Hippocampal formation (tissue), 2 donors: Measurements from ENCODE around the gene FBXO4.

ENCODE experiments used
- DNase-seq, 2 donors: peaks; one replicate each; lab custom pipeline; 2025; lab: John Stamatoyannopoulos, UW

The FBXO4 gene, protein sequence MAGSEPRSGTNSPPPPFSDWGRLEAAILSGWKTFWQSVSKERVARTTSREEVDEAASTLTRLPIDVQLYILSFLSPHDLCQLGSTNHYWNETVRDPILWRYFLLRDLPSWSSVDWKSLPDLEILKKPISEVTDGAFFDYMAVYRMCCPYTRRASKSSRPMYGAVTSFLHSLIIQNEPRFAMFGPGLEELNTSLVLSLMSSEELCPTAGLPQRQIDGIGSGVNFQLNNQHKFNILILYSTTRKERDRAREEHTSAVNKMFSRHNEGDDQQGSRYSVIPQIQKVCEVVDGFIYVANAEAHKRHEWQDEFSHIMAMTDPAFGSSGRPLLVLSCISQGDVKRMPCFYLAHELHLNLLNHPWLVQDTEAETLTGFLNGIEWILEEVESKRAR

DNA sequence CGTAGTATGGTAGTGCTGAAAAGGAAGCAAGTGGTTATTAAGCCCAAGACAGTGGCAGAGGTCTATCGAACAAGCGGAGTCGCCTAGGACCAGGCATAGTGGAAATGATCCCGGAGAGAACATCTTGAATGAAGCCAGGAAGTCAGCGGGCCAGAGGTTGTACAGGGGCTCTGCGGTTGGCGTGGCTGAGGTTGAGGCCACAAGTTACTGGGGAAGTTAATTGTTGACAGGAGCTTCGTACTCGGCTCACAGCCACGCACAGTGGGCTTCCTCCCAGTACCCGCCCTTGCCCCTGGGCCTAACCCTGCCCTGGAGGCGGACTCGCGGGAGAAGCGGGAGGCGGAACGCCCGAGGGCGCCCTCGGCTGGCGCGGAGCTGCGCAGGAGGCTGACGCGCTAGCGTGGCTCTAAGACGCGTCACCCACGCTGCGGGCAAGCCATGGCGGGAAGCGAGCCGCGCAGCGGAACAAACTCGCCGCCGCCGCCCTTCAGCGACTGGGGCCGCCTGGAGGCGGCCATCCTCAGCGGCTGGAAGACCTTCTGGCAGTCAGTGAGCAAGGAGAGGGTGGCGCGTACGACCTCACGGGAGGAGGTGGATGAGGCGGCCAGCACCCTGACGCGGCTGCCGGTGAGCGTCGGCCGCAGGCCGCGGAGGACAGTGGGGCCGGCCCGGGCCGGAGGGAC lies at the start of gene FBXO4:
Gene FBXO4, plus strand, starts transcription at position 410 of the 683 bp plus-strand sequence. Its CDS starts 29 bp downstream, at position 439.
- DNase-seq: peak; percentile 76 to 79

DNA sequence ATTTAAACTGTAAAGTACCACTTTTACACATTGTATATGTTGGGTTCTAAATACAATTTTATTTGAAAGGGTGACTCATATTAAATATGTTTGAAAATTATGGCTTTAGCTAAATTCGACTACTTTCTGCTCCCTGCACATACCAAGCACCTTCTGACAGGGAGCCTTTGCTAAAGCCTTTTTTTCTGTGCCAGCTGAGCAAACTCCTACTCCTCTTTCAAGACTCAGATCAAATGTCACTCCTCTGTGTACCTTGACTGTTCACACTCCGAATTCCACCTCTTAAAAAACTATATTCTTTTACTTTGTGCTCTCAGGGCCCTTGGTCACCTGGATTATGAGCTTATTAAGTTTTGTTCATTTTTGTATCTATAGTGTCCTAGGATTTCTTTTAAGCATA lies 48.4 kb upstream of the FBXO4 start:
- no peak for DNase-seq

DNA sequence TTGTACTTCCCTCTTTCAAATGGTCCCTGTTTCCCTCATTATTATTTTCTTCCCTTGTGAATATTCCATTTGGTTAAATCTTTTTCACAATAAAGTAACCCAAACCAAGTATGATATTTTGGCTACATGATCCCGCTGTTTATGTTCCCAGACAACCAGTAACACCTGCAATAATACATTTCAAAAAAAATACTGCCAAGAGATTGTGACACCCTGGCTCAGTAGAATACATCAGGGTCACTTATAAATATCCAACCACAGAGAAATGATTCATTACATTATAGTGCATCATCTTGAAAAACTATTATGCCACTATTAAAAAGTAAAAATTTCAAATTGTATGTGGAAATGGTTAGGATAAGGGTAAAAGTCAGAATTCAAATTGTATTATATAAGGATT lies 47.7 kb upstream of the FBXO4 start:
- DNase-seq: no peak

DNA sequence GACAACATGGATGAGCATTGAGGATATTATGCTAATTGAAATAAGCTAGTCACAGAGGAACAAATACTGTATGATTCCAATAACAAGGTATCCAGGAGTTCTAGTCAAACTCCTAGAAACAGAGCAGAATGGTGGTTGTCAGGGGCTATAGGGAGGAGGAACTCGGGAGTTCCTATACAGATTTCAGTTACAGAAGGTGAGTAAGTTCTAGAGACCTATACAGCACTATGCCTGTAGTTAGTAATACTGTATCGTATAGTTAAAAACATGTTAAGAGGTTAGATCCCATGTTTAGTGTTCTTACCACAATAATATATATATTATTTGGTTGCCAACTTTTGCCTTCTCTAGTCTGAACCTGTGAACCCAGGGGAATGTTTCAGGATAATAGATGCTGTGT lies 46.9 kb upstream of the FBXO4 start:
- DNase-seq: no peak

DNA sequence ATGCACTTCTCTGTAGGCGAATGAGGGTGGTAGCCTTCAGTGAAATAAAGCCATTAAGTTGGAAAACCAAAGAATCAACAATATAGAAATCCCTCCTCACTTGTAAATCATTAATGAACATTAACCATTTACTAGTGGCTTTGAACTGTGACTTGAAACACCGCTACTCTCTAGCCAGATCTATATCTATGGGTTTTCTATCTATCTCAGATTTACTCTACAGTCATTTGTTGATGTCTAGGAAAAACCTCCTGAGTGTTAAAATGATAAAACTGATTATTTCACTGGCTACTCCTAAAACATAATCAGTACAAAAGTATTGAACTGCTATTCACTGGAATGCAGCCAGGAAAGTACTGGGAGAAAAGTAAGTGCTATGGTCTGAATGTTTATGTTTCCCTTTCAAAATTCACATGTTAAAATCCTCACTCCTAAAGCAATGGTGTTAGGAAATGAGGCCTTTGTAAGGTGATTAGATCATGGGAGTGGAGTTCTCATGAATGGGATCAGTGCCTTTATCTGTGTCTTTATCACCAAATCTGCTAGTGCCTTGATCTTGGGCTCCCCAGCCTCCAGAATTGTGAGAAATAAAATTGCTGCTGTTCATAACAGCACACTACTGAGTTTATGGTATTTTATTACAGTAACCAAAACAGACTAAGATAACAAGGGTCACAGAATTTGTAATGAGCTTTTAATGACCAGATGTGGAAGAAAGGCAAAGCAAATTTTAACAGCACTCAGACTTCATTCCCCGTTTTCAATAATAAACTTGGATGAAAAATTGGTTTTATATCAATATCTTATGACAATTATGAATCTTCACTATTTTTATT lies 46.2 kb upstream of the FBXO4 start:
- DNase-seq: no peak

DNA sequence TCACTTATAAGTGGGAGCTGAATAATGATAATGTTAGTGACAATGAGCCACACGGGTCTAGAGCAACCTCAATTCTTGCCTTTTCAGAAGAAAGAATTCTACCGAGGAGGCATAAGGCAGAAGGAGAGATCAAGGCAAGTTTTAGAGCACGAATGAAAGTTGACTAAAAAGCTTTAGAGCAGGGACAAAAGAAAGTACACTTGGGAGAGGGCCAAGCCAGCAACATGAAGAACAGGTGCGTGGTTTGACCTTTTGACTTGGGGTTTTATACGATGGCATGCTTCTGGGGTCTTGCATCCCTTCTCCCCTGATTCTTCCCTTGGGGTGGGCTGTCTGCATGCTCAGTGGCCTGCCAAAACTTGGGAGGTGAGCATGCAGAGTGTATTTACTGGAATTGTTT lies 42.3 kb upstream of the FBXO4 start:
- DNase-seq: no peak

DNA sequence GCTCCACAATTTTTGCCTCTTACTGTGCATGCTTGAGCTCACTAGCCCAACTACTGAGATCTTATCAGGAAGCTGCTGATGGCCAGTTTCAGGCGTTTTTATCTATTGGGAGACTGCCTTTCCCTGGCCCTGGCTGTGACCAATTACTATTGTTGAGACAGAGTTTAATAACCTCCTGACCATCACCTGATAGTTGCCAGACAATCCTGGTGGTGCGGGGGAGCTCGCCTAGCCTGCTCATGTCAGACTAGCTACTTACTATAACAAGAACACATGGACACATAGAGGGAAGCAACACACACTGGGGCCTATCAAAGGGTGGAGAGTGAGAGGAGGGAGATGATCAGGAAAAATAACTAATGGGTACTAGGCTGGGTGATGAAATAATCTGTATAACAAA lies 41.8 kb upstream of the FBXO4 start:
- DNase-seq: no peak

DNA sequence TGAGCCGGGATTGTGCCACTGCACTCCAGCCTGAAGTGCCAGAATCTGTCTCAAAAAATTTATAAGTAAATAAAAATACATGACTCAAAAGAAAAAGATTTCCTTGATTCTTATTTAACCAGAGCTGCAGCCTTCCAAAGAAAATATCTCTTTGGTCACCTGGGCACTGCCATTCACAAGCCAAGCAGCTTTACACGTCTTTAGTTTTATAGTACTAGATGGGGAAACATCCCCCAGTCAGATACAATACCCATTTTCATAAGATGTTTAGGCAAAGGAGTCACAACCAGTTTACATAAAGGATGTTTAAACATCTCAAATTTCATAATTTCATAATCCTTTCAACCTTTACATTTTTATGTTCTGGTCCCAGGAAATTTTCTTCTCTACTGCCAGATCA lies 41.1 kb upstream of the FBXO4 start:
- DNase-seq: no peak

DNA sequence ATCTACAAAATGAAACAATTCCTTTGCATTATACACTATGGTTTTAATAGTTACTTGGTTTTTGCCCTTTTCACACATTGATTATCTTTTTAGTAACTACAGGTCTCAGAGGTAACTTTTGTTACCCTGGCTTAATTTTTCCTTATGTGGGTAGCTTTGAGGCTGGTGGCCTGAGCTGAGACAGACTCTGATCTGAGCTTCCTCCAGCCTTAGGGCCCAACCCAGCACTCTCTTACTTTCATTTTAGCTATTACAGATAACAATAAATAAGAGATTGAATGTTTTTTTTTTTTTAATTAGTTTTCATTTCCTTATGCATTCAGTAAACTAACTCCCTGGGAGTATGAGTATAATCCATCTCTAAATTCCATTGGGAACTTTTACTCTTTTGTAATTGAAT lies 39.8 kb upstream of the FBXO4 start:
- no peak for DNase-seq

DNA sequence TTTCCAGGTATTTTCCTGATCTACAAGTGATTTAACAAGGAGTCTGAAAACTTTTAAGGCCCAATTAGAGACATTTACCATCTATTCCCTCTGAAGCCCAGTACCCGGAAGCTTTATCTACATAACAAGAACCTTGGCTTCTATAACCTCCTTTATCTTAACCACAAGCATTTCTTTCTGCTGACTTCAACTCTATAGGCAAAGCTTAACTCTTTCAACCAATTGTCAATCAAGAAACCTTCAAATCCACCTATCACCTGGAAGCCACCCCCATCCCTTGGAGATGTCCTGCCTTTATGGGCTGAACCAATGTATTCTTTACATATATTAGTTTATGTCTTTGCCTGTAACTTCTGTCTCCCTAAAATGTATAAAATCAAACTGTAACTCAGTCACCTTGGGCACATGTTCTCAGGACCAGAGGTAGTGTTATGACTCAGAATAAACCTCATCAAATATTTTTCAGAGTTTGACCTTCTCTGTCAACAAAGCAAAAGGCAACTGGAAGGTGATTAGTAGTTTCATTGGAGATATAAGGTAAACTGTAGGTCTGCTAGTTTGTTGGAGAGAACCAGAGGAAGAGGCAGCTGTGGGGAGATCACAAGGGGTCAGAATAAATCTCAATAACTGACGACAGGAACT lies 33.9 kb upstream of the FBXO4 start:
- DNase-seq: no peak

DNA sequence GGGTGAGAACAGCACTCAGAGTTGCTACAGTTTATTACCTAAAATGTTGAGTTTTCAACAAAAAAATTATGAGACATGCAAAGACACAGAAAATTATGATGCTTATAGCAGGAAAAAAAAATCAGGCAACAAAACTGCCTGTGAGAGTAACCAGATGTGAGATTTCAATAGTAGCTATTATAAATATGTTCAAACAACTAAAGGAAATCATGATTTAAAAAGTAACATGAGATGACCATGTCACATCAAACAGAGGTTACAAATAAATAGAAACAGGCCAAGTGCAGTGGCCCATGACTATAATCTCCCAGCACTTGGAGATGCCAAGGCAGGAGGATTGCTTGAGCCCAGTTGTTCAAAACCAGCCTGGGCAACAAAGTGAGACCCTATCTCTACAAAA lies 33.0 kb upstream of the FBXO4 start:
- DNase-seq: no peak

DNA sequence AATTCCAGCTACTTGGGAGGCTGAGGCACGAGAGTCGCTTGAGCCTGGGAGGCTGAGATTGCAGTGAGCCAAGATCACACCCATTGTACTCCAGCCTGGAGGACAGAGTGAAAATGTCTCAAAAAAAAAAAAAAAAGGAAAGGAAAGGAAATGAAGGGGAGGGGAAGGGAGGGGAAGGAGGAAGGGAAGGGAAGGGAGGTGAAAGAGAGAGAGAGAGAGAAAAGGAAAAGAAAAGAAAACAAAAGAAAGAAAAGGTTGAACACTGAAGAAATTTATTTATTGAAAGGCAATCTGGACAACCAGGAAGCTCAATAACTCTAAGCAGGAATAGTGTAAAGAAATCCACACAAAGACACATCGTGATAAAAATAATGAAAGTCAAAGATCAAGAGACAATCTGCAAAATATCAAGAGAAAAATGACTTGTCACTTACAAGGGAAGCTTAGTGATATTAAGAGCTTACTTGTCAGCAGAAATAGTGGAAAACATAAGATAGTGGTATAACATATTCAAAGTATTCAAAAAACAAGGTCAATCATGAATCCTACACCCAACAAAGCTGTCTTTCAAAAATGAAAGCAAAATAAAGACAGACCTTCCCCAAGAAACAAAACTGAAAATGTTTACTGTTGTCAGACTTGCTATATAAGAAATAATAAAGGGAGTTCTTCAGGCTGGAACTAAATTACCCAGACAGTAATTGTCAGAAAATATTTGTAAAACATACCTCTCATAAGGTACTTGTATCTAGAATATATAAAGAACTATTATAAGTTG lies 31.8 kb upstream of the FBXO4 start:
- DNase-seq: no peak

DNA sequence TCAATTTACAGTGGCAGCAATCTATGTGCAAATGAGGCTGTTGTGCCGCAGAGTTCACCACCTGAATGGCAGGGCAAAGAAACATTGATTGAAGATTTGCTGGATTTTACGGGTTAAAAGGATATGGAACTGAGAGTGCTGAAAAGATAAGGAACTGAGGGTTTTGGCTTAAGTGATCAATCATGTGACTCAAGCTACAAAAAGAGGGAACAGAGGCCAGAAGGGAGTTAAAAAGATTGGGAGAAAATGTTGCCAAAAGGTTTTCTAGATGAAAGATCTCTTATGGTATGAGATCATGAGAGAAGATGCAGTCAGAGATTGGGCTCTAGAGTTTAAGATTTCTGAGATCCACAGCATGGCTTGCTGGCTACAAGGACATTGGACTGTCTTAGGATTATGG lies 28.9 kb upstream of the FBXO4 start:
- no peak for DNase-seq

DNA sequence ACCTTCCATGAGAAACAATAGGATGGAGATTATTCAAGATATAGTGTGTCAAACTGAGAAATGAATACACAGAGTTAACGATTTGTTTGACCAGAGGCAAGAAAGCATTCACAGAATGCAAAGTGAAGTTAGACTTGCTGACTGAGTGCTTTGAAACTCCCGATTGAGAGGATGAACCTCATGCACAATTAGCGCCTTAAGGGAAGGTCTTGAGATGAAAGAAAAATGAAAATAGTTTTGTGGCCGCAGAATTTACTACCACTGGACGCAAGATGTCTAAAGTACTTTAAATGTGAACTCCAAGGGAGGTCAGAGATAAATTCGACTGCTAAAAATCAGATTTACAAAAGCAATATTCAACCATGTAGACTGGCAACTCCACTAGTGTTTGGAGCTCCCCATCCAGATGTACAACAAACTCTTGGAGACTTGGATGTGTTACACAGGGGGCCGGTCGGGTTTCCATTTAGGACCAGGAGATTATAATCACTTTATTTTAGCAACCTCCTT lies 21.6 kb upstream of the FBXO4 start:
- DNase-seq: peak in 1 of 2 donors; percentile 50

DNA sequence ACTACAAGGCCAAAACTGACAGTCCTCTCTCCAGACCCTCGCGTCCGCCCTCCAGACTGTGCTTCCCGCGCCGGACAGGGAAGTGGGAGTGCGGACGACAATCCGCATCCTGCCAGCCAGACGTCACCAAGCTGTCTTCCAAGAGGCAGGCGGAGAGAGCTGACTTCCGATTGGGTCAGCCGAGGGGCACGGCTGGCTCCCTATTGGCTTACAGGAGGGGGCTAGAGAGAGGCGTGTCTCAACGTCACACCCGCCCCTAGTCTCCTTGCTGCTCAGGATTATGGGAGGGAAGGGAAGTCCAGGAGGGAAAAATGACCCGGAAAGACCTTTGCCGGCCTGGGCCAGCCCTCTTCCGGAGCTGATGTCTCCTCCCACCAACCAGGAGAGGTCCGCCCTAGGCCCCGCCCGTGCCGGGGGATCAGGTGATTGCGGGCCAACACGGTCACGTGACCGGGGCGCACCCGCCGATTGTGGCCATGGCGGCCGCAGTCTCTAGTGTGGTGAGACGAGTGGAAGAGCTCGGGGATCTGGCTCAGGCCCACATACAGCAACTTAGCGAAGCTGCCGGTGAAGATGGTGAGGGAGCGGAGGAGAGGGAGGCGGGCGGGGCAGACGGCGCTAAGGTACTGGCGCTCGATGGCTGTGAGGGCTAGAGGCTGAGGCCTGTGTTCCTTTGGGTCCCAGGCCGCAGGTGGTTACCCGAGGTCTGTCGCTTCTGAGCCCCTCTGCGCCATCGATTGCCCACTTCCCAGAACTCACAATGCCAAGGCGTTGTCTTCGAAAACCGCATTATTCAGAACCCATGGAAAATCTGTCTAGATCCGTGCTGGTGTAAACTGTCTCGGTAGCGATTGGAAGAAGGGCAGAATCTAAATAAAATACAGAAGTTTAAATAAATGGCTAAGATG lies 20.9 kb upstream of the FBXO4 start, which contains the start of gene RIMOC1:
Gene RIMOC1, plus strand, starts transcription at position 453 of the 908 bp plus-strand sequence. Its CDS starts 24 bp downstream, at position 477.
- DNase-seq: peak; percentile 99 to 100

DNA sequence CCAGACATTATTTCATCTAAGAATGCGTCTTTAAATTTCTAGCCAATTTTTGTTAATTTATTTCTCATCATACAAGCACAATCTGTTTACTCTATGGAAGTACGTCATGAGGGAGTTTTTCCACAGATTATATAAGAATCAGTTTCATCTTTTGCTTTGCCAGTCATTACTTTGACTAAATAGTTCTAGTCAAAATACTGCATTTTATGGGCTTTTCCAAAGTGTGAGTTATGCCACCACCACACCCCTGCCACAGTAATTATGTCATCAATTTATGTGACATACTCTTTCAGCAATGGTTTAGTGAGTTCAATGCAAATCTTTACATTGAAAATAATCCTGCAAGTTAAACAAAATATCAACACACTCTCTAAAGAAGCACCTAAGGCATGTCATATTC lies 18.9 kb upstream of the FBXO4 start:
- DNase-seq: no peak

DNA sequence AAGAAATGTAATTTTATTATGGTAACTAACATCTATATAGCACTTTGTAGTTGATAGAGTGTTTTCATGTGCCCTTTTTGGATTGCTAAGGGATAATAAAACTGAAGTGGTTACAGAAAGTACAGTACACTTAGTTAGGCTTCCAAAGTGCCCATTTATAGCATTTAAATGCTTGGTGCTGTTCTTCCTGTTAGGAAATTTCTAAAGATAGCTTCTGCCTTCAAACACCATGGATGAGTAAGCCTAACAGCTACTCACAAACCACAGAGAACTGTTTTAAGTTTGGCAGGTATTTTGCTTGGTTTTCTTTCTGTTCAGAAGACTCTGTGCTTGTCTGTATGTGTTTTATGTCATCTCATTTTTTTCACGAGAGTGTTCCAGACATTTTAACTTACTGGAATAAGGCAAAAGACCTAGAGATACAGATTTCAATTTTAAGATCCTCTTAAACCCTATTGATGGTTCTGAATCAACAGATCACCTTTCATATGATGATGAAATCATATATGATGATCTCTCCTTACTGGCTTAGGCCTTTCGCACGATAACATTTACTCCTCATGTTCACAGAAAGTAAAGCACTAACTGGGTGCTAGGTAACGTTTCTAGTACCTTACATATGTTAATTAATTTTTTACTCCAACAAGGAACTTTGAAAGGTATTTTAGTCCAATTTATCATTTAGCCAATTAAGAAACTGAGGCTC lies 16.6 kb upstream of the FBXO4 start:
- DNase-seq: no peak

DNA sequence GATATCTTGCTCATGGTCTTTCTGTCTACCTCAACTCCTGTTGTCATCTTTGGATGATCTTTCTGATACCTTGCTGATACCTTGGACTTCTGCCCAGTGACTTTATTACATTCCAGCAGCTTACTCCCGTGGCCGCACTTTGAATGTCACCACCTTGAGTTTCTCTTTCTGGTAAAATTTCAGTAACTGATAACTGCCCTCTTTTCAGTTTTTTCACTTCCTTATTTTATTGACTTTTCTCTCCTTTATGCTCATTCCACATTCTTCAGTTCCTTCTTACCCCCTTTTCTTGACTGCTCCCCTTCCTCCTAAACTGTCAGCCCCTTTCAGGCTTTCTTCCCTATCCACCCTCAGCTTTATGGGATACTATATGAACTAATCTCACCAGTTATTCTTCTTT lies 7.0 kb upstream of the FBXO4 start:
- no peak for DNase-seq

DNA sequence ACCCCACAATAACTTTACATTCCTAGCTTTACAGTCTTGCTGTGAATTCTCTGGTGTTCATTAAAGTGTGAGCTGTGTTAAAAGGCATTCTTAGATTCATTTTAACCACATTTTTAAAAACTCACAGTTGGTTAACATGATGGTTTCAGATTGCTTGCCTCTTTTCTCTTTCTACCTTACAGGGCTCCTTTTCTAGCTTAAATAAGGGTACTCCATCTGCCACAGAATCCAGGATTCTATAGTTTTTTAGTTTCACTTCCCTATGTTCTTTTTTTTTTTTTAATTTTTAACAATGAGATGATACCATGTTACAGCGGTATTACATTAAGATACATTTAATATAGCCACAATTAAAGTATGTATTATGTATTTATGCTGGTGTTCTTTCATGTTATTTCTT lies 3.9 kb upstream of the FBXO4 start:
- DNase-seq: no peak
